ENCODE measurements around the gene BSDC1.

DNA sequence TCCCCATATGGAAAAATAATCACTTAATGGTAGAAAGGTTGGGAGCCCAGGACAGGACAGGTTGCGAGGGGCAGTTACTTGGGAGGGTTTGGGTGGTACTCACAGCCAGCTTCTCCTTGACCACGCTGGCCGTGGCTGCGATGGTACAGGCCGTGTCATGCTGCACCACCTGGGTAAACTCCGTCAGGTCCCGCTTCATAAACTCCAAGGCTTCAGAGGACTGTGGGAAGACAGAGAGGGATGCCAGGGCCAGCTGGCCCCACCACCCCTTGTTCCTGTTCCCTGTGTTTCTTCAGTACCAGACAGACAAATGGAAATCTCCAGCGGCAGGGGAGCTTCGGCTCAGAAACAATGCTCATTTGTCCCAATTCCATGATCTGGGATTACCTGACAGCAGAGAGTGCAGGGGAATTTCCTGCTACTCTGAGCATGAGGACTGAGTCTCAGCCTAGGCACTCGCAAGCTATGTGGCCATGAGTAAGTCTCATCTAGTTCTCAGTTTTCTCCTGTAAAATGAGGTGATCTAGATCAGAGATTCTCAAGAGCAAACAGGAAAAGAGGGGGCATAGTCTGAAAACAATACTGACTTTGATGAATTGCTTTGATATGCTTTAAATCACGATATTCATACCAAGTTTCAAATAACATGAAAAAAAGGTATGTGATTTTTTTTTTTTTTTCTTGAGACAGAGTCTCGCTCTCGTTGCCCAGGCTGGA is 7.4 kb downstream of the BSDC1 start:
- TF ChIP-seq CTCF (IDR thresholded peaks at IDR 0.05) (no peak), POLR2A (IDR thresholded peaks at IDR 0.05) (no peak)
